Forelimb muscle (tissue), 1 donor: ENCODE data around the gene THEMIS2. TPM values are rescaled to one million over a fixed set of nuclear protein-coding genes. Genes with fewer than 3 reads are reported as not detected.
"Not testable (repeated sequence)": the region's sequence is repeated elsewhere in the genome, so short reads cannot be mapped to it uniquely, and the experiment has no call there.

Experiments used
- DNase-seq: peaks from one replicate; pipeline ENCODE4 v3.0.0-alpha.2; 2013; ENCODE audit warnings: low read depth
- polyA plus RNA-seq: library from polyadenylated mRNA; unstranded; fragments of 120-200 nt; gene quantifications from one replicate; pipeline ENCODE4 v1.2.1, GENCODE V29; 2013; ENCODE audit not compliant: insufficient read length

The THEMIS2 gene
- 2.0 TPM for polyA plus RNA-seq

DNA sequence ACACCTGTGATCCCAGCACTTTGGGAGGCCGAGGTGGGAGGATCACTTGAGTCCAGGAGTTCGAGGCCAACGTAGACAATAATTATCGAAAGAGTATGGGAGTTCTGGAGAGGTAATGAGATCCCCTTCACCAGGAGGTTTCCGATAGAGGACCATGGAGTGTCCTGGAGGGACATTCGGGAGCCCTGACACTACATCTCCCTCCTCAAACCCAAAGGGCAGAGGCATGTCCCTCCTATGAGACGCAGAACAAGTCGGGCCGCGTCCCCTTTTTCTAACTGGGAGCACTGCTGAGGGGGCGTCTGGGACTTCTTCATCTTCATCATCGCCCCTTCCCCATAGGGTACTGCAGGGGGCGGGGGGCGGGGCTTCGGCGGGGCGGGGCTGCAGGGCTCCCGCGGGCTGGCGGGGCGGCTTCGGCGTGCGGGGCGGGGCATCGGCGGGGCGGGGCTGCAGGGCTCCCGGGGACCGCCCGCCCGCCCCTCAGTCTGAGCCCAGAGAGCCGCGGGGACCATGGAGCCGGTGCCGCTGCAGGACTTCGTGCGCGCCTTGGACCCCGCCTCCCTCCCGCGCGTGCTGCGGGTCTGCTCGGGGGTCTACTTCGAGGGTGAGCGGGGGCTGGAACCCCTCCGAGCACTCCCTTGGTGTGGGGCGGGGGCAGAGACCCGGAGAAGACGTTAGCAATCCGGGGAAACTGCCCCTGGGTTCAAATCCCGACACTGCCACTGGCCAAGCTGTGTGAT, at the start of gene THEMIS2:
Gene THEMIS2 (plus strand): TSS at position 486 of the 743 bp plus-strand sequence. CDS start 28 bp downstream, at position 514.
- no peak for DNase-seq

DNA sequence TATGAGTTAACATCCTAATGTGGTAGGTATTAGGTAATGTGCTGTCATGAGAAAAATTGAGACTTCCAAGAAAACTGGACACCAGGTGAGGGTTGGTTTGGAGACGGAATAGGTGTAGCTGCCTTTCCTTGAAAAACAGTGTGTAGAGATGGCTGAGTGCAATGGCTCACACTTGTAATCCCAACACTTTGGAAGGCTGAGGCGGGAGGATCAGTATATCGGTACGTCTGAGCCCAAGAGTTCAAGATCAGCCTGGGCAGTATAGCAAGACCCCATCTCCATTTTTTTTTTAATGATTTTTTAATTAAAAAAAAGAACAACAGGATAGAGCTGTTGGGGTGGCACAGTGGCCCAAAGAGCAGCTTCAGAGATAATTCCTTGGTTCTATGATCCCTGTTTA, 48.6 kb upstream of the THEMIS2 start:
- no peak for DNase-seq

DNA sequence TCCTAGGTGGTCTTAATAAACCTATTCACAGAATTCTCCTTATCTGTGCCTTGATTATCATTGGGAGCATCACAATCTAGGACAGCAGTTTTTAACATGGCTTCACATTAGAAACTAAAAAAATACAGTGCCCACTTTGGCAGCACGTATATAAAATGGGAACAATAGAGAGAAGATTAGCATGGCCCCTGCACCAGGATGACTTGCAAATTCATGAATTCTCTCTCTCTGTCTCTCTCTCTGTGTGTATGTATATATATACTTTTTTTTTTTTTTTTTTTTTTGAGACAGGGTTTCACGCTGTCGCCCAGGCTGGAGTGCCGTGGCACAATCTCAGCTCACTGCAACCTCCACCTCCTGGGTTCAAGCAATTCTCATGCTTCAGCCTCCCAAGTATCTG, 47.9 kb upstream of the THEMIS2 start:
- no peak for DNase-seq

DNA sequence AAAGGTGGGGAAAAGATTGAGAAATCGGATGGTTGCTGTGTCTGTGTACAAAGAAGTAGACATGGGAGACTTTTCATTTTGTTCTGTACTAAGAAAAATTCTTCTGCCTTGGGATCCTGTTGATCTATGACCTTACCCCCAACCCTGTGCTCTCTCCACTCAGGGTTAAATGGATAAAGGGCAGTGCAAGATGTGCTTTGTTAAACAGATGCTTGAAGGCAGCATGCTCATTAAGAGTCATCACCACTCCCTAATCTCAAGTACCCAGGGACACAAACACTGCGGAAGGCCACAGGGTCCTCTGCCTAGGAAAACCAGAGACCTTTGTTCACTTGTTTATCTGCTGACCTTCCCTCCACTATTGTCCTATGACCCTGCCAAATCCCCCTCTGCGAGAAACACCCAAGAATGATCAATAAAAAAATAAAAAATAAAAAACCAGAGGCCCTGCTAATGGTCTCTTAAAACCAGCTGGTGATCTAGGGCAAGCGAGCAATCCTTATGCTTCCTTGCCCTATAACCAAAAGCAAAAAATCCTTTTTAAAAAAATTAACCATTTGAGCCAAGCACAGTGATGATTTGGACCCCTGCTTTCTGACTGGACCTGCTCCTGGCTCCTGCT, 42.9 kb upstream of the THEMIS2 start:
- DNase-seq: not testable (repeated sequence)

DNA sequence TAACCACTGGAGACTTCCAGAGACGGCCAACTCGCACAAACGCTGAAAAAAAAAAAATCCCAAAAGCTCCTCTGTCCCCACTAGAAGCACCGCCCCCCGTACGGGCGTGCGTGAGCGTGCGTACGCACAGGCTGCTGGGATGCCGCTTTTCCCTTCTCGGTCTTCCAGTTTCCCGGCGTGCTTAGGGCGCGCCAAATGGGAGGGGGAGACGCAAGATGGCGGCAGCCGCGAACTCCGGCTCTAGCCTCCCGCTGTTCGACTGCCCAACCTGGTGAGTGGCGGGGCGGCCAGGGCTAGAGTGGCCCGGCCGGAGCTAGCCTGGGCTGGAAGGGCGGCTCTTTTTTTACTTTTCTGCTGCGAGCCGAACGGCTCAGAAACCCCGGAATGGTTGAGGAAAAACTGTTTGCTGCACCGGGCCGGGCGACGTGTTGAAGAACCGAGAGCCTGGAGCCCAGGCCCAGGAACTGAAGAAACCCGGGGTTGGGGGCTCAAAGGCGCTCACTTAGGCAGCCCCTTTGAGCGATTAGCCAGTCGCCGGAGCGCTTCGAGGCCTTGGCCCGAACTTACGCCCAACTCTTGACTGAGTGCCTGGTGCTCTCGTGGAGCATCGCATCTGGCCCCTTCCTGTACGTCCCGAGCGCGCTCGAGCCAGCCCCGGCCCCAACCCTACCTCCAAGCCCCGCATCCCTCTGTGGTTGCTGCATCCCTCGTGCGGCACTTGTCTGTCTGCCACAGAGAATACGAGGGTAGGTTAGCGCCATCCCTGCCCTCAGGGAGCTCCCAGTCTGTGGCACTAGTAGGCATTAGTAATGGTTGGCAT, 41.5 kb upstream of the THEMIS2 start, which contains the start of gene PPP1R8:
Gene PPP1R8 (plus strand): TSS at position 162 of the 820 bp plus-strand sequence. CDS start 54 bp downstream, at position 216.
- DNase-seq: peak; percentile 95

DNA sequence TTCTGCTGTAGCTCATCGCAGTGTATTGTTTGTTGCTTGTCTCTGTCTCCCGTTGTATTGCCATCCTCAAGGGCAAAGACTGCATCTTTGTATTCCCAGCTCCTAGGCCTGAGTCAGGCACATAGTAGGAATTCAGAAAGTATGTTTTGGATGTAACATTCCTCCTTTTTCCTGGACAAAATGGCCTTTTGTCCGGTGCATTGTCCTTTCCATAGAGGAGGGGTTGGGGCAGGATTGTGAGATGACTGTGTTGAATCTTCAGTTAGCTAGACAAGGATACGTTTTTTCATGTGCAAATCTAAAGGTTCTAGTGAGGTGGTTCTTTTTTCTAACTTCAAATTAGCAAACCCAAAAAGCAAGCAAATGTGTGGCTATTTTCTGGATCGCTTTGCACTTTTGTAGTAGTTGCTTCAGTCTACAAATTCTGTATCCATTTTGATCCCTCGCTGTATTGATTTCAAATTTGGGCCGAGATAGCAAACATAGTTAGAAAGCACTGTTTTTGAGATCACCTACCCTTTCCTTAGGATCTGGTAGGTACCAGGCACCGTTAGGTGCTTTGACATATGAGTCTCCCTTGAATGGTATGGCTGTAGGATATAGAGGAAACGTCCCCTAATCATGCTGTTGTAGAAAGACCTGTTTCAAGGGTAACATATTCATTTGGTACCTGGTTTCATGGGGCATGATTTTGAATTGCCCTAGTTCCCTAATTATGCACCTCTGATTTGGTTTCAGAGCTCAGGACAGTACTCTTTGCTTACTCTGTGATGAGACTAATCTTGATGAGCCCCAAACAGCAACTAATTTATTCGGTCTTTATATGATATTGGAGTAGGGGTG, 40.6 kb upstream of the THEMIS2 start:
- no peak for DNase-seq

DNA sequence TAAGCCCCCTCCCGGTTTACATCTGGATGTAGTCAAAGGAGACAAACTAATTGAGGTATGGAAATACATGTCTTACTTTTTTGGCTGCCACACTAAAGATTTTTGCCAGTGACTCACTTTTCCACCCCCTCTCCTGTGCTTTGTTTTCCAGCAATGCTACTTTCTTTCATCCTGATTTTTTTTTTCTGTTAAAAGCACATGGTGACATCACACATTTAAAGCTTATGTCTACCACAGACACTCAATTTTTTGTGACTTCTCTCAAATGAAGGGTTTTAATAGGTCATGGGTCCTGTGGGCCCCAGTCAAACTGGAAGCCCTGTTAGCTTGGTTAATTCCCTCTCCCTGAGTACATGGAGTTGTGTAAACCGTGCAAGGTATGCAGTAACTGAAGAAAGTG, 39.6 kb upstream of the THEMIS2 start:
- DNase-seq: no peak

DNA sequence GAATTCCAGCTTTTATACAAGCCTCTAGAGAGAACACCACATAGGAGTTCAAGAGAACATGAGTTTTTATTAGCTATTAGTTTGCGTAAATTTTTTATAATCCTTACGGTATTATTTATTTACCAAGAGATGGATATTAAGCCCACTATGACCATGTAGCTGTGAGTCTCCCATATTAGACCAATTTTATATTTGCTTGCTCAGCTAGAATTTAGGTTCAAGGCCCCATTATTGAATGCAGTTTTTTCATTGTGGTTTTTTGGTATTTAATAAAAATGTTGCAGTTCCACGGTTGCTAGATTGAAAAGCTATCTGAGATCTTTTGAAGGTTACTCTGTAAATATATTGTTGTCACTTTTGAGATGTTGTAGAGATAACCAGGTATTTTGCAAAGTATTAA, 38.9 kb upstream of the THEMIS2 start:
- DNase-seq: no peak

DNA sequence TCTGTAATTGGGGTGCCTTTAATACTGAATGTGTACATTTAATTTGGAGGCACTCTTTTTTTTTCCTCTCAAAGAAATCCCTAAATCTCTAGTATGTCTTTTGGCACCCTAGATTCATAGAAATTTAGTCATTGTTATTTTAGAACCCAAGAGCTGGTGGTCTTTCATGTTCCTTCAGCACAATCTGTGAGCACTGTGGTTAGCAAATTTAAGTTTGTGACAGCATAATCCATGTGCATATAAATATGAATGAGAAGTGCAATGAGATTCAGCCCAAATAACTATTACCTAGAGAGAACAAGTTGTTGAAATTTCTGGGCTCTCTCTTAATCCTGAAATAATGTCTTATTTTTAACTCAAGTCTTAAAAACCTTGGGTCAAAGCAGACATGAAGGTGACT, 37.3 kb upstream of the THEMIS2 start:
- DNase-seq: no peak

DNA sequence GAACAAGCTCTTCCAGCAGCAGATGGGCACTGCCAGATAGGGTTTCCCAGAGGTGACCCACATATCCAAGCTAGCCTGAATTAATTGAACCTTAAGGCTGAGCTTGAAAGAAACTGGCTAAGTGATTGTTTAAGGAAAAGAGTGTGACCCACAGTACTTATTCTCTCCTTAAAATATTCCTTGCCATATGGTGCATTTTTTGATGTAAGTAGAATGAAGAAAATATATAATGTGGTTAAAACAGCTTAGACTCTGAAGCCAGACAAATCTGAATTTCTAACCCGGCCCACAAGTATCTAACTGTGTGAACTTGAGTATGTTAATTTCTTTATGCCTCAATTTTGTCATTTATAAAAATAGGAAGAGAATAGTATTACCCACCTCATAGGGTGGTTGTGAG, 36.8 kb upstream of the THEMIS2 start:
- DNase-seq: no peak

DNA sequence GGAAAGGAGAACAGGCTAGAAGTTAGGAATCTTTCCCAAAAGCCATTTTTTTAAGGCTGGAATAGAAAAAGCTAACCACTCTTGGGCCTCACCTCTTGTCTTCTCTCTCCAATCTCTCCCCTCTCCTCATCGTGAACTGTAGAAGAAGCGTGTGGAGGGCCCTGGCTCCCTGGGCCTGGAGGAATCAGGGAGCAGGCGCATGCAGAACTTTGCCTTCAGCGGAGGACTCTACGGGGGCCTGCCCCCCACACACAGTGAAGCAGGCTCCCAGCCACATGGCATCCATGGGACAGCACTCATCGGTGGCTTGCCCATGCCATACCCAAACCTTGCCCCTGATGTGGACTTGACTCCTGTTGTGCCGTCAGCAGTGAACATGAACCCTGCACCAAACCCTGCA, 22.4 kb upstream of the THEMIS2 start:
- no peak for DNase-seq

DNA sequence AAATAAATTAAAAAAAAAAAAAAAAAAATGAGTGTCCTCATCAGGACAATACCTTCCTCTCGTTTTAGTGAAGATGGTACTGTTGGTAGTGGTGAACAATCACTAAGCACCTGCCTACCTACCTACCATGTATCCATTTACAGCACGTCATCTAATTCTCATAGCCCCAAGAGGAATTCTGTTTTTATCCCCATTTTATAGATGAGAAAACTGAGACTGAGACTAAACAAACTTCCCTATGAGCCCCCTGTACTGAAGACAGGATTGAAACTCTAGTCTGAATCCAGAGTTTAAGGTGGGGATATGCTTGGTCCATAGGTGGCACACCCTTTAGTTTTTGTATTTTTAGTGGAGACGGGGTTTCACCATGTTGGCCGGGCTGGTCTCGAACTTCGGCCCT, 17.3 kb upstream of the THEMIS2 start:
- DNase-seq: no peak

DNA sequence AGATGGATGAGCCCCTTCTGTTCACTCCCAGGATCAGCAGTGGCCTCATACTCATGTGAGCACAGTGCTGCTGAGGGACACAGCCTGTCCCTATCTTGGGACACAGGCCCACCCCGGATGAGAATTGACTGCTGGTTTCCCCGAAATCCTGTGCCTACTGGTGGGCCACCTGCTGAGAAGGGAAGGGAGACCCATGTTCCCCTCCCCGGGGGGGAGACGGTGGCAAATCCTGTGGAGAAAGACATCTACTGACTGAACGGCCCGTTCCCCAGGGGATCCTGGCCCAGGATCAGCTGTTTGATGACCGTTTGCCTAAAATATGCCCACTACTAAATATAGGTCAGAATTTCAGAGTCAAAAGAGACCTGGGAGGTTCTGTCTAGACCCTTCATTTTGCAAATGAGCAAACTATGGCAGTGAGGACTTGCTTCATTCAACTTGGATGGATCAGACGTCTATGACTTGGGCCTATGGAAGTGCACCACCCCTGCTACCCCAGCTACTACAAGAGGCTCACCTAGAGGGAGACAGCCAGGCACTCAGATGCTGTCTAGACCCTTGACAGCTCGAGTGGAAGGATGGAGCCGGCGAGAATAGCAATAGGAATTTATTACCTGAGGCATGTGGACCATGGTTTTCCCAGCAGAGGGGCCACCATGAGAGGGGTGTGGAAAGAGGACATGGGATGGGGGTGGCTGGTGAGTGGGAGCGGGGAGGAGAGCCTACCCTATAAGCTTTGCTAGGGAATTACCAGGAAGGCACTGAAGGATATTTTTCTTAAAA, 15.6 kb upstream of the THEMIS2 start:
- no peak for DNase-seq

DNA sequence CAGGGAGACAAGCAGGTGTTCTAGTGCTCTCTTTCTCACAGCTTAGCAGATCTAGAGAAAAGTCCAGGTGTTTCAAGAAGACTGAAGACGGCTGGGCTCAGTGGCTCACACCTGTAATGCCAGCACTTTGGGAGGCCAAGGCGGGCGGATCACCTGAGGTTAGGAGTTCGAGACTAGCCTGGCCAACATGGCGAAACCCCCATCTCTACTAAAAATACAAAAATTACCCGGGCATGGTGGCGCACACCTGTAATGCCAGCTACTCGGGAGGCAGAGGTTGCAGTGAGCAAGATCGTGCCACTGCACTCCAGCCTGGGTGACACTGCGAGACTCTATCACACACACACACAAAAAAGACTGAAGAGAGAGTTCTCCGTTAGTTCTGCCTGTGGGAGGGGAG, 14.8 kb upstream of the THEMIS2 start:
- DNase-seq: not testable (repeated sequence)

DNA sequence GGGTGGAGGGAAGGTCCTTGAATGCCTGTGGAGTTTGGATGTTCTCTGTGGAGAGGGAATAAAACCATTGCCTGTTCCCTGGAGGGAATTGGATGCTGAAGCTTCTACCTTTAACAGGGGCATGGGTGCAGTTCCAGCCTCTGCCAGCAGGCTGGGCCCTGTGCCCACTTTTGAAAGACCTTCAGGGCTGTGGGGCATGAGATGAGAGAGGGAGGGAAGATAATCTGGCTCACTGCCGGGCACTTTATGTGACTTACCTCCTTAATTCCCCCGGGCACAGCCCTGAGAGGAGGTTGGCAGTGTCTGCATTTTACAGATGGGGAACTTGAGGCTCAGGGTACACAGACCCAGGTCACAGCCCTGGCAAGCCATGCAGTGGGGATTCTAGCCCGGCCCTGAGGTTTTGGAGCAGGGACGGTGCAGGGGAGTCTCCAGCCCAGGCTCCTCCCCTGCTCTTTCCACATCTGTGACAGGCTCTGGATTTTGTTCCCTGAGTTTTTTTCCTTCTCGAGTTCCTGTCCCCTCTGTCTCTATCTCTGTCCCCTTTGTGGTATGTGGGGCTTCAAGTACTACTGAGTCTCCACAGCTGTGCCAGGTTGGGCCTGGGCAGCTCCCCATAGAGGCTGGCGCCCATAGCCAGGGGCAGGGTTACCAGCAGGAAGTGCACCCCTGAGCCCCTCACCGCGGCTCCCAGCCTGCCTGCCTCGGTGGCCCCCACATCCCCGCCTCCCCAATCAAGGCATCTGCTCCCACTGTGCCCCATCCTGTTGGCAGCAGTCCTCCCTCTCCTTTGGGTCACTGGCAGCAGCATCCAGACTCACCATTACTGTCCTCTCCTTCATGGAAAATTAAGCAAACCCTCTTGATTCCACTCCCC, 14.0 kb upstream of the THEMIS2 start:
- DNase-seq: no peak

DNA sequence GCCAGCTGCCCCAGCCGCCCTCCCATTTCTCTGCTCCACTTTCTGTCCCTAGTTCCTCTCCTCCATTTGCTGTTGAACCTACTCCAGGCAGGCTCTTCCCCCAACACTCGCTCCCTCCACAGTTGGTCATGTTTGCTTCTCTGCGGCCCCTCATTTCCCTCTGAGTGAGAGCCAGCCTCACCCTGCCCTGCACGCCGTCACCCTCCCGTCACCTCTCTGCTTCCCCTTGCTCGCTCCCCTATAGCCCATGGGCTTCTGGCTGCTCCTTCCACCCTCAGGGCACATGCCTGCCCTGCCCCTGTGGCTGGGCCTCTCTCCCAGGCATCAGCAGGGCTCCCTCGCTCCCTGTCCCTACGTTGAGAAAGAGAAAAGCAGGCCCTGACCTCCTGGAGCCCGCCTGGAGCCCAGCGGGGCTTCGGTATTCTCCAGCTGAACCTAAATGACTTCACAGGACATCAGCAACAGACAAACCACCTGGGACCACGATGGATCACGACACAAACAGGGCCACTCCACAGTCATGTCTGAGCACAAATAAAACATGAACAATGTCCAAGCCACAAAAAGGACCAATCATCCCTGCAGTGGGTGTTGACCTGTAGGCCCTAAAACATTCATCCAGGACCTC, 13.3 kb upstream of the THEMIS2 start:
- DNase-seq: no peak

DNA sequence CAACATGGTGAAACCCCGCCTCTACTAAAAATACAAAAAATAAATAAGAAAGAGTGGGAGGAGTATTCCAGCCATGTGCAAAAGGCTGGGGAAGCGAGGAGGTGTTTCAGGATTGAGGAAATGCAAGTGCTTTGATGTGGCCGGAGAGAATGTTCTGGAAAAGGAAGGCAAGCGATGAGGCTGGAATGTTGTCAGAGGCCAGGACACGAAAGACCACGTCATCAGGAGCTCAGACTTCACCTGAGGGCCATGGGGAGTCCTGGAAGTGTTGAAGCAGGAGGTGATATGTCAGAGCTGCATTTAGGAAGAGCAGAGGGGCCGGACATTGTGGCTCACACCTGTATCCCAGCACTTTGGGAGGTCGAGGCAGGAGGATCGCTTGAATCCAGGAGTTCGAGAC, 10.9 kb upstream of the THEMIS2 start:
- no peak for DNase-seq

DNA sequence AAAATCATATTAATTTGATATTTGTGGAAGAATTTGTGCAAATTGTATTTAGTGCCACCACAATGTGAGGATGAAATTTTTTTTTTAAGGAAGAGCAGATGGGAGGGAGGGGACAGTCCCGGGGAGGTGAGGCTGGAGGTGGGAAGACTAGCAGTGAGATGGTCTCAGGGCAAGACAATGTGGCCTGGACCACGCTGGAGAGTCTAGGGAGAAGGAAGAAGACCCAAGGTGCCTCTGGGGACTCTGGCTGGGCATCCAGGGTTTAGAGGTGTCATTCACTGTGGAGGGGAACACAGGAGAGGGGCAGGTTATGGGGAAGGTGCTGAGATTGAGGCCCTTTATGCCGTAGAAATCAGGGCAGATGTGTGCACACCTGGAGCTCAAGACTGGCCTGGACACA, 10.3 kb upstream of the THEMIS2 start:
- no peak for DNase-seq
